Hepatocyte (in vitro differentiated cells): ENCODE measurements around the gene IDH3A. TPM values are rescaled to one million over a fixed set of nuclear protein-coding genes. Genes with fewer than 3 reads are reported as not detected.

ENCODE experiments used
- DNase-seq: peaks from one replicate; pipeline ENCODE4 v3.0.0-alpha.2; 2016; ENCODE audit warnings: low spot score
- H2AFZ ChIP-seq: fragments of 200-600 bp; sonication (generic); 2 replicates; pipeline ENCODE4 v1.6.0; 2016; ENCODE audit warnings: antibody characterized with exemption, mild to moderate bottlenecking
- H3K27ac ChIP-seq: fragments of 200-600 bp; sonication (generic); 2 replicates; pipeline ENCODE4 v1.5.1; 2016; ENCODE audit warnings: mild to moderate bottlenecking
- H3K27me3 ChIP-seq: fragments of 200-600 bp; sonication (generic); 2 replicates; pipeline ENCODE4 v1.6.1; 2016
- H3K36me3 ChIP-seq: fragments of 200-600 bp; sonication (generic); replicated peaks from 2 replicates; pipeline ENCODE4 v1.5.1; 2016; ENCODE audit warnings: low read depth; ENCODE audit not compliant: insufficient read depth
- H3K4me1 ChIP-seq: fragments of 200-600 bp; sonication (generic); 2 replicates; pipeline ENCODE4 v1.5.1; 2016; ENCODE audit warnings: mild to moderate bottlenecking, moderate library complexity; ENCODE audit not compliant: insufficient read depth
- H3K4me2 ChIP-seq: fragments of 200-600 bp; sonication (generic); 2 replicates; pipeline ENCODE4 v1.6.0; 2016
- H3K4me3 ChIP-seq: fragments of 200-600 bp; sonication (generic); 2 replicates; pipeline ENCODE4 v1.5.1; 2016; ENCODE audit warnings: mild to moderate bottlenecking
- H3K79me2 ChIP-seq: fragments of 200-600 bp; sonication (generic); 2 replicates; pipeline ENCODE4 v1.6.0; 2017; ENCODE audit warnings: mild to moderate bottlenecking
- H3K9me2 ChIP-seq: fragments of 200-600 bp; sonication (generic); replicated peaks from 2 replicates; pipeline ENCODE4 v1.6.0; 2017; ENCODE audit warnings: mild to moderate bottlenecking; ENCODE audit not compliant: insufficient read depth
- H3K9me3 ChIP-seq: fragments of 200-600 bp; sonication (generic); 2 replicates; pipeline ENCODE4 v1.5.1; 2016; ENCODE audit warnings: low read depth, mild to moderate bottlenecking
- H4K20me1 ChIP-seq: fragments of 200-600 bp; sonication (generic); 2 replicates; pipeline ENCODE4 v1.6.0; 2016; ENCODE audit warnings: mild to moderate bottlenecking; ENCODE audit not compliant: insufficient read depth, poor library complexity, severe bottlenecking
- CTCF ChIP-seq: fragments of 200-600 bp; sonication (generic); IDR thresholded peaks from 2 replicates; pipeline ENCODE4 v1.5.1; 2016; ENCODE audit warnings: antibody characterized with exemption, mild to moderate bottlenecking; ENCODE audit not compliant: poor library complexity
- EZH2 ChIP-seq: fragments of 200-600 bp; sonication (generic); IDR thresholded peaks from 2 replicates; pipeline ENCODE4 v1.6.1; 2016; ENCODE audit warnings: antibody characterized with exemption, mild to moderate bottlenecking, borderline replicate concordance
- EZH2phosphoT487 ChIP-seq: fragments of 200-600 bp; sonication (generic); IDR thresholded peaks from one replicate; pipeline ENCODE4 v1.6.1; 2018; ENCODE audit warnings: antibody characterized with exemption, mild to moderate bottlenecking, low read depth, moderate library complexity; ENCODE audit not compliant: unreplicated experiment, severe bottlenecking
- WGBS: methylation state at CpG from one replicate; pipeline ENCODE4 v1.1.6; 2016; ENCODE audit warnings: low lambda C conversion rate; ENCODE audit errors: missing lambda C conversion rate; 5-methylcytosine and 5-hydroxymethylcytosine counted together
- polyA plus RNA-seq: library from polyadenylated mRNA; unstranded; fragments of >200 nt; fragmentation: Nextera tagmentation; extraction: Ambion mirVana; gene quantifications from 2 replicates; pipeline ENCODE4 v1.2.1, GENCODE V29; 2016
- total RNA-seq: library from RNA; depleted of rRNA; stranded (reverse); fragments of >200 nt; gene quantifications from 2 replicates; pipeline ENCODE4 v1.2.3, GENCODE V29; 2014

Gene IDH3A
- total and polyA plus RNA-seq, 2 experiments from 2014 or later = 62.3 to 102 TPM

GRCh38 chr15:78112551-78112950, 36.6 kb upstream of the IDH3A start:
- Histone ChIP-seq H3K4me3 (no peak overlapping the region), H3K4me2 (no peak overlapping the region), H3K27ac (no peak overlapping the region), H3K9me3 (no peaks in the 10 kb centered on the region), H3K4me1 (no peaks in the 10 kb centered on the region), H4K20me1 (no peaks in the 10 kb centered on the region), H3K79me2 (no peaks in the 10 kb centered on the region), H3K36me3 (no peaks in the 10 kb centered on the region), H3K9me2 (no peaks in the 10 kb centered on the region), H2AFZ (no peak overlapping the region), H3K27me3 (no peaks in the 10 kb centered on the region)
- DNase-seq = no peak
- WGBS = 84% methylated on average over 3 of the region's 3 CpGs
- TF ChIP-seq EZH2phosphoT487 = no peak
- TF ChIP-seq CTCF = no peak
- no peak for TF ChIP-seq EZH2

- Histone ChIP-seq H2AFZ (no peak overlapping the region), H3K27me3 (no peaks in the 10 kb centered on the region), H3K9me3 (no peaks in the 10 kb centered on the region), H3K4me1 (no peaks in the 10 kb centered on the region), H3K4me2 (no peak overlapping the region), H4K20me1 (no peaks in the 10 kb centered on the region), H3K36me3 (no peaks in the 10 kb centered on the region), H3K9me2 (no peaks in the 10 kb centered on the region), H3K79me2 (no peaks in the 10 kb centered on the region), H3K4me3 (no peak overlapping the region), H3K27ac (no peak overlapping the region)
- TF ChIP-seq CTCF (no peak), EZH2 (no peak), EZH2phosphoT487 (no peak)
- WGBS = 83% methylated on average over 5 of the region's 5 CpGs
- no peak for DNase-seq
Measured at GRCh38 chr15:78120523-78120922, 28.6 kb upstream of the IDH3A start.

- TF ChIP-seq EZH2phosphoT487 = no peak
- no peak for TF ChIP-seq CTCF
- TF ChIP-seq EZH2 = no peak
- H3K27ac ChIP-seq = no peak overlapping the region
- H3K4me1 ChIP-seq = peaks cover 25% of the 10 kb centered on the region
- H3K36me3 ChIP-seq = no peaks in the 10 kb centered on the region
- no peak overlapping the region for H3K4me2 ChIP-seq
- no peak overlapping the region for H3K4me3 ChIP-seq
- no peaks in the 10 kb centered on the region for H4K20me1 ChIP-seq
- no peaks in the 10 kb centered on the region for H3K79me2 ChIP-seq
- H3K9me3 ChIP-seq = no peaks in the 10 kb centered on the region
- DNase-seq = no peak
- H3K27me3 ChIP-seq = no peaks in the 10 kb centered on the region
- no peaks in the 10 kb centered on the region for H3K9me2 ChIP-seq
- WGBS = 92% methylated on average over 3 of the region's 3 CpGs
- H2AFZ ChIP-seq = no peak overlapping the region
Measured at GRCh38 chr15:78125267-78125666, 23.9 kb upstream of the IDH3A start.

- Histone ChIP-seq H2AFZ (no peak overlapping the region), H3K4me1 (peaks cover 37% of the 10 kb centered on the region), H3K27ac (peak overlapping the region; percentile 47), H3K9me2 (no peaks in the 10 kb centered on the region), H3K4me2 (no peak overlapping the region), H3K79me2 (peaks cover 15% of the 10 kb centered on the region), H3K9me3 (no peaks in the 10 kb centered on the region), H3K36me3 (no peaks in the 10 kb centered on the region), H4K20me1 (no peaks in the 10 kb centered on the region), H3K27me3 (no peaks in the 10 kb centered on the region), H3K4me3 (no peak overlapping the region)
- no peak for TF ChIP-seq EZH2phosphoT487
- TF ChIP-seq EZH2 = no peak
- no peak for TF ChIP-seq CTCF
- no peak for DNase-seq
- 65% methylated on average over 2 of the region's 2 CpGs for WGBS
Measured at GRCh38 chr15:78127882-78128281, 21.3 kb upstream of the IDH3A start.
